ENCODE results near the gene ELMOD3.
"Not testable (repeated sequence)": the region's sequence is repeated elsewhere in the genome, so short reads cannot be mapped to it uniquely, and the experiment has no call there.

The ELMOD3 gene

GRCh38 chr2:85376291-85377065 lies 21.9 kb downstream of the ELMOD3 start:
- no peak for DNase-seq (ENCODE audit: low read depth, low spot score)

GRCh38 chr2:85377083-85377482 lies 22.5 kb downstream of the ELMOD3 start:
- no peak for DNase-seq (ENCODE audit: low read depth, low spot score)

GRCh38 chr2:85378257-85378656 lies 23.7 kb downstream of the ELMOD3 start:
- no peak for DNase-seq (ENCODE audit: low read depth, low spot score)

GRCh38 chr2:85380048-85380447 lies 25.5 kb downstream of the ELMOD3 start:
- no peak for DNase-seq (ENCODE audit: low read depth, low spot score)

- not testable (repeated sequence) for DNase-seq (ENCODE audit: low read depth, low spot score)
Measured at GRCh38 chr2:85383151-85383550, 28.6 kb downstream of the ELMOD3 start.

GRCh38 chr2:85383850-85384249 lies 29.3 kb downstream of the ELMOD3 start:
- DNase-seq (ENCODE audit: low read depth, low spot score) = no peak

- no peak for DNase-seq (ENCODE audit: low read depth, low spot score)
Measured at GRCh38 chr2:85385746-85386145, 31.2 kb downstream of the ELMOD3 start.

GRCh38 chr2:85387754-85388153 lies 33.2 kb downstream of the ELMOD3 start:
- no peak for DNase-seq (ENCODE audit: low read depth, low spot score)

GRCh38 chr2:85388878-85389538 lies 34.4 kb downstream of the ELMOD3 start:
- no peak for DNase-seq (ENCODE audit: low read depth, low spot score)

- no peak for DNase-seq (ENCODE audit: low read depth, low spot score)
Measured at GRCh38 chr2:85390941-85391669, 36.5 kb downstream of the ELMOD3 start.

GRCh38 chr2:85393836-85394235 lies 39.3 kb downstream of the ELMOD3 start:
- no peak for DNase-seq (ENCODE audit: low read depth, low spot score)

- DNase-seq (ENCODE audit: low read depth, low spot score) = no peak
Measured at GRCh38 chr2:85394261-85394681, 39.7 kb downstream of the ELMOD3 start.

GRCh38 chr2:85394976-85395375 lies 40.4 kb downstream of the ELMOD3 start:
- no peak for DNase-seq (ENCODE audit: low read depth, low spot score)

GRCh38 chr2:85395912-85396475 lies 41.4 kb downstream of the ELMOD3 start:
- no peak for DNase-seq (ENCODE audit: low read depth, low spot score)

- DNase-seq (ENCODE audit: low read depth, low spot score) = no peak
Measured at GRCh38 chr2:85396531-85397470, 42.2 kb downstream of the ELMOD3 start.

- no peak for DNase-seq (ENCODE audit: low read depth, low spot score)
Measured at GRCh38 chr2:85397925-85398331, 43.4 kb downstream of the ELMOD3 start.

GRCh38 chr2:85398426-85399182 lies 44.0 kb downstream of the ELMOD3 start:
- no peak for DNase-seq (ENCODE audit: low read depth, low spot score)

- DNase-seq (ENCODE audit: low read depth, low spot score) = no peak
Measured at GRCh38 chr2:85399183-85399455, 44.5 kb downstream of the ELMOD3 start.

- DNase-seq (ENCODE audit: low read depth, low spot score) = no peak
Measured at GRCh38 chr2:85400023-85400422, 45.5 kb downstream of the ELMOD3 start.
